ENCODE results near the gene CHMP1A.

Gene CHMP1A

GRCh38 chr16:89621136-89621697 lies 36.3 kb downstream of the CHMP1A start:
- no peaks in the 10 kb centered on the region; the same call in 1 of the 2 replicates for H3K27me3 ChIP-seq (replicated peaks; ENCODE audit: control insufficient read depth, insufficient read depth, low read length)
- no peak overlapping the region for H3K4me3 ChIP-seq (replicated peaks; ENCODE audit: low read depth, low read length)
- no peak for DNase-seq (ENCODE audit: extremely low read depth, insufficient read length)
- no peak for TF ChIP-seq CTCF (IDR thresholded peaks at IDR 0.05; ENCODE audit: insufficient read depth, low read length, poor library complexity, severe bottlenecking)
- H3K36me3 ChIP-seq (ENCODE audit: control insufficient read depth, insufficient read depth, low read length): no peaks in the 10 kb centered on the region

- DNase-seq (ENCODE audit: extremely low read depth, insufficient read length): no peak
- H3K4me3 ChIP-seq (replicated peaks; ENCODE audit: low read depth, low read length): no peak overlapping the region
- H3K27me3 ChIP-seq (replicated peaks; ENCODE audit: control insufficient read depth, insufficient read depth, low read length): no peaks in the 10 kb centered on the region; the same call in 1 of the 2 replicates
- H3K36me3 ChIP-seq (ENCODE audit: control insufficient read depth, insufficient read depth, low read length): no peaks in the 10 kb centered on the region
- no peak for TF ChIP-seq CTCF (IDR thresholded peaks at IDR 0.05; ENCODE audit: insufficient read depth, low read length, poor library complexity, severe bottlenecking)
Measured at GRCh38 chr16:89620406-89620841, 37.1 kb downstream of the CHMP1A start.

- Histone ChIP-seq H3K4me3 (replicated peaks; ENCODE audit: low read depth, low read length) (no peak overlapping the region), H3K36me3 (ENCODE audit: control insufficient read depth, insufficient read depth, low read length) (no peaks in the 10 kb centered on the region), H3K27me3 (replicated peaks; ENCODE audit: control insufficient read depth, insufficient read depth, low read length) (no peaks in the 10 kb centered on the region; the same call in 1 of the 2 replicates)
- no peak for TF ChIP-seq CTCF (IDR thresholded peaks at IDR 0.05; ENCODE audit: insufficient read depth, low read length, poor library complexity, severe bottlenecking)
- no peak for DNase-seq (ENCODE audit: extremely low read depth, insufficient read length)
Measured at GRCh38 chr16:89619840-89620239, 37.7 kb downstream of the CHMP1A start.

GRCh38 chr16:89618109-89618998 lies 39.2 kb downstream of the CHMP1A start:
- Histone ChIP-seq H3K27me3 (replicated peaks; ENCODE audit: control insufficient read depth, insufficient read depth, low read length) (no peaks in the 10 kb centered on the region; the same call in 1 of the 2 replicates), H3K36me3 (ENCODE audit: control insufficient read depth, insufficient read depth, low read length) (no peaks in the 10 kb centered on the region), H3K4me3 (replicated peaks; ENCODE audit: low read depth, low read length) (no peak overlapping the region)
- no peak for DNase-seq (ENCODE audit: extremely low read depth, insufficient read length)
- TF ChIP-seq CTCF (IDR thresholded peaks at IDR 0.05; ENCODE audit: insufficient read depth, low read length, poor library complexity, severe bottlenecking): no peak

GRCh38 chr16:89617036-89617435 lies 40.5 kb downstream of the CHMP1A start:
- Histone ChIP-seq H3K27me3 (replicated peaks; ENCODE audit: control insufficient read depth, insufficient read depth, low read length) (no peaks in the 10 kb centered on the region; the same call in 1 of the 2 replicates), H3K36me3 (ENCODE audit: control insufficient read depth, insufficient read depth, low read length) (no peaks in the 10 kb centered on the region), H3K4me3 (replicated peaks; ENCODE audit: low read depth, low read length) (no peak overlapping the region)
- TF ChIP-seq CTCF (IDR thresholded peaks at IDR 0.05; ENCODE audit: insufficient read depth, low read length, poor library complexity, severe bottlenecking): no peak
- DNase-seq (ENCODE audit: extremely low read depth, insufficient read length): no peak

Data from GM06990 (cell line).